ENCODE data around the gene TPPP.
"Not testable (repeated sequence)": the region's sequence is repeated elsewhere in the genome, so short reads cannot be mapped to it uniquely, and the experiment has no call there.

DNA sequence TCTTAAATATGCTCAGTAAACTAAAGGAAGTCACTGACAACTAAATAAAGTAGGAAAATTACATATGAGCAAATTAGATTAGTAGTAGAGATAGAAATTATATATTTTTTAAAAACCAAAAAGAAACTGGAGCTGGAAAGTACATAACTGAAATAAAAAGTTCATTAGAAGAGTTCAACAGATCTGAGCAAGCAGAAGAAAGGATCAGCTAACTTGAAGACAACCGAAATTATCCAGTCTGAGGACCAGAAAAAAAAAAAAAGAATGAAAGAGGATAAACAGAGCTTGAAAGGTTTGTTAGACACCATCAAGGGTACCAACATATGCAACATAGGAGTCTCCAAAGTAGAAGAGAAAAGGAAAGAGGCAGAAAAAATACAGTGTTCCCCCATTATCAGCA is 26.2 kb upstream of the TPPP start:
- TF ChIP-seq, protein P1, sequence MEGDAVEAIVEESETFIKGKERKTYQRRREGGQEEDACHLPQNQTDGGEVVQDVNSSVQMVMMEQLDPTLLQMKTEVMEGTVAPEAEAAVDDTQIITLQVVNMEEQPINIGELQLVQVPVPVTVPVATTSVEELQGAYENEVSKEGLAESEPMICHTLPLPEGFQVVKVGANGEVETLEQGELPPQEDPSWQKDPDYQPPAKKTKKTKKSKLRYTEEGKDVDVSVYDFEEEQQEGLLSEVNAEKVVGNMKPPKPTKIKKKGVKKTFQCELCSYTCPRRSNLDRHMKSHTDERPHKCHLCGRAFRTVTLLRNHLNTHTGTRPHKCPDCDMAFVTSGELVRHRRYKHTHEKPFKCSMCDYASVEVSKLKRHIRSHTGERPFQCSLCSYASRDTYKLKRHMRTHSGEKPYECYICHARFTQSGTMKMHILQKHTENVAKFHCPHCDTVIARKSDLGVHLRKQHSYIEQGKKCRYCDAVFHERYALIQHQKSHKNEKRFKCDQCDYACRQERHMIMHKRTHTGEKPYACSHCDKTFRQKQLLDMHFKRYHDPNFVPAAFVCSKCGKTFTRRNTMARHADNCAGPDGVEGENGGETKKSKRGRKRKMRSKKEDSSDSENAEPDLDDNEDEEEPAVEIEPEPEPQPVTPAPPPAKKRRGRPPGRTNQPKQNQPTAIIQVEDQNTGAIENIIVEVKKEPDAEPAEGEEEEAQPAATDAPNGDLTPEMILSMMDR (IDR thresholded peaks at IDR 0.05): not testable (repeated sequence)
- TF ChIP-seq EP300, POLR2A (IDR thresholded peaks at IDR 0.05): not testable (repeated sequence)

All from ovary (tissue), 3 donors.